HEK293T (cell line): ENCODE measurements around the gene HYAL3.

Source experiments
- BHLHE40 ChIP-seq: fragments of 450-650 bp; IDR thresholded peaks from 2 replicates; pipeline ENCODE4 v1.6.1; 2016; ENCODE audit warnings: mild to moderate bottlenecking, moderate library complexity, borderline replicate concordance
- NFRKB ChIP-seq: fragments of 450-650 bp; IDR thresholded peaks from 2 replicates; pipeline ENCODE4 v1.6.1; 2016; ENCODE audit warnings: mild to moderate bottlenecking, moderate library complexity
- SP1 ChIP-seq: fragments of 450-650 bp; IDR thresholded peaks from 2 replicates; pipeline ENCODE4 v1.6.1; 2017

DNA sequence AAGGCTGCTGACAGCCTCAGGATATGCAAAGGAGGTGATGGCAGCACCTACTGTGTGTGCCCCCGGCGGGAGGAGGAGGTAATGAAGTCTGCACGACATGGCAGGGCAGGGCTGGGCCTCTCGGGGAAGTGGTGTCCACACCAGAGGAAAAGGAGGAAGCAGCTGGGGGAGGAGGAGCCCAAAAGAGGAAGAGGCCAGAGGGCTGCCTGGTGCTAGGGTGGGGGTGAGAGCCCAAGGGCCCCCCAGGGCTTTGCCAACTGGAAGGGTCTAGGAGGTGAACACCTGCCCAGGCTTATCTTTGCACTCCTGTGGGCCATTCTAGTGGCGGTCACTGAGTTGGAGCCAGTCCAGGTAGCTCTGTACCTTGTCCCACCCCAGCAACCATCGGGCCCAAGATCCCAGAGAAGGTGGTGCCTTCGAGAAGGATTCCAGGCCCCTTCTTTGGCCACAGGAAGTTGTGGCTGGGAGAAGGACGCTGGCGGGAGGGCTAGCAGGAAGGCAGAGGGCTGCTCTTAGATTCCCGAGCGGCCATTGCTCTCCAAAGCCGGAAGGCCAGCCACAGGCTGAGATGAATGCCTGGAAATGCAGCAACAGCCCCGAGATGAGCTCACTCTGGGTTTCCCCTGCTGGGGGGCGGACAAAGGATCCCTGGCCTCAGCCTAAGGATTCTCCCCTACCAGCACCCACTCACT, 56.2 kb downstream of the HYAL3 start:
- TF ChIP-seq NFRKB (no peak), SP1 (no peak), BHLHE40 (no peak)
